ENCODE results near the gene TMEM74B.

Gene TMEM74B

DNA sequence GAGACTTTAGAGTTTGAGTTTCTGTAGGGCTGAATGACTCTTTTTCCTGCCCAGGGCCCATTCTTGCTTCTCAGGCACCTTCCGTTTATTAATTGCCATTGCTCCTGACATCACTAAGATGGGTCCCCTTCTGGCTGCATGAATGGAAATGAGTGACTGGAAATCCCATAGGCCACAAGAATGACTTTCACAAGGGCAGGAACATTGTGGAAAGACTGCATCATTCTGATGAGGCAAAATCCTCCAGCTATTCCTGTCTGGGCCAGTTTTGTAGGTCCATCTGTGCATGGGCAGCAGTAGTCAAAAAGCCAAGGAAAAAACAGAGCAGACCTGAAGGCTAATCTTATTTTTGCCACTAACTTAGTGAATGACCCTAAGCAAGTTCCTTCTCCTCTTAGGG lies 19.3 kb downstream of the TMEM74B start:
- TF ChIP-seq ZFX (IDR thresholded peaks at IDR 0.05; ENCODE audit: borderline replicate concordance) (no peak), CTCF (IDR thresholded peaks at IDR 0.05) (no peak)
- H3K27ac ChIP-seq = no peak overlapping the region

DNA sequence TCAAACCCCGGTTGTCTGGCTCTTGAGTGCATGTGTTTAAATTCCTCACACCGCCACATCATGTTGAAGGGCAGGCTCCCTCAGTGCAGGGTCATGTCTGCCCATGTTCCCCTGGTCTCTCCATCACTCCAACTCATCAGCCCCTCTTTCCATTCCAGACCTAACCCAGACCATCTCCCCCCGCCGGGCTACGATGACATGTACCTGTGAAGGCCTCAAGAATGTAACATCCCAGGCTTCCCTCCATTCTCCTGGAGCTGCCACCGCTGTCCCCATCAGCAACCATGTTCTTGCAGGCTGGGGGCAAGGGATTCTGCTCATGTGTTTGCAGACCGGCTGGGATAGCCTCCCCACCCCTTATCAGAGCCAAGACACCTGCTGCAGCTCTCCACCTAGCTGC lies 19.9 kb downstream of the TMEM74B start:
- H3K27ac ChIP-seq = no peak overlapping the region
- no peak for TF ChIP-seq CTCF (IDR thresholded peaks at IDR 0.05)
- TF ChIP-seq ZFX (IDR thresholded peaks at IDR 0.05; ENCODE audit: borderline replicate concordance) = no peak

- H3K27ac ChIP-seq = no peak overlapping the region
- TF ChIP-seq ZFX (IDR thresholded peaks at IDR 0.05; ENCODE audit: borderline replicate concordance) = no peak
- no peak for TF ChIP-seq CTCF (IDR thresholded peaks at IDR 0.05)
Measured at GRCh38 chr20:1163653-1164052, 21.1 kb downstream of the TMEM74B start.

DNA sequence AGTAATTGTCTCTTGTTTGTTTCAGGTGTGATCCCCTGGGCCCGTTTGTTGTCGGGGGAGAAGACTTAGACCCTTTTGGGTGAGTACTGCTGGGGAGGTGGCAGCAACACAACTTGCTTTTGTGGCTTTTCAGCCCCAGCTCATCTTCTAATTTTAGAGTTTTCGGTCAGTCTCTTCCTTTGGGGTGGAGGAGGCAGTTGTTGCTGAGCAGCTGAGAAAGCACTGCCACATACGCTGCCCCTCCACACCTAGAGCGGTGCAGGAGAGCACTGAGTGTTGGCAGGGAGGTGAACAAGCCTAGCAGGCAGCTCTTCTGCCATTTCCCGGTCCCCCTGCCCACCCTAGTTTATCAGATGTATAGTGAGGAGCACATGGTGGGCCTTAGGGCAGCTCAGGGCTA lies 21.7 kb downstream of the TMEM74B start:
- no peak overlapping the region for H3K27ac ChIP-seq
- no peak for TF ChIP-seq CTCF (IDR thresholded peaks at IDR 0.05)
- no peak for TF ChIP-seq ZFX (IDR thresholded peaks at IDR 0.05; ENCODE audit: borderline replicate concordance)

DNA sequence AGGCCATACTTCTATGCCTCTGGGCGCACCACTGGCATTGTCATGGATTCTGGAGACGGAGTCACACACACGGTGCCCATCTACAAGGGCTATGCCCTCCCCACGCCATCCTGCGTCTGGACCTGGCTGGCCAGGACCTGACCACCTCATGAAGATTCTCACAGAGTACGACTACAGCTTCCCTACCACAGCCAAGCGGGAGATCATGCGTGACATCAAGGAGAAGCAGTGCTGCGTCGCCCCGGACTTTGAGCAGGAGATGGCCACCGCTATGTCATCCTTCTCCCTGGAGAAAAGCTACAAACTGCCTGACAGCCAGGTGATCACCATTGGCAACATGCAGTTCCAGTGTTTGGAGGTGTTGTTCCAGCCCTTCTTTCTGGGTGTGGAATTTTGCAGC lies 23.8 kb downstream of the TMEM74B start:
- TF ChIP-seq CTCF (IDR thresholded peaks at IDR 0.05) = no peak
- no peak for TF ChIP-seq ZFX (IDR thresholded peaks at IDR 0.05; ENCODE audit: borderline replicate concordance)
- no peak overlapping the region for H3K27ac ChIP-seq

GRCh38 chr20:1160496-1160895 lies 24.3 kb downstream of the TMEM74B start:
- H3K27ac ChIP-seq = no peak overlapping the region
- no peak for TF ChIP-seq ZFX (IDR thresholded peaks at IDR 0.05; ENCODE audit: borderline replicate concordance)
- TF ChIP-seq CTCF (IDR thresholded peaks at IDR 0.05) = no peak

GRCh38 chr20:1155342-1155741 lies 29.4 kb downstream of the TMEM74B start:
- TF ChIP-seq CTCF (IDR thresholded peaks at IDR 0.05) (no peak), ZFX (IDR thresholded peaks at IDR 0.05; ENCODE audit: borderline replicate concordance) (no peak)
- H3K27ac ChIP-seq = no peak overlapping the region
